Measurements from ENCODE around the gene ZNF554.

ZNF554 gene

DNA sequence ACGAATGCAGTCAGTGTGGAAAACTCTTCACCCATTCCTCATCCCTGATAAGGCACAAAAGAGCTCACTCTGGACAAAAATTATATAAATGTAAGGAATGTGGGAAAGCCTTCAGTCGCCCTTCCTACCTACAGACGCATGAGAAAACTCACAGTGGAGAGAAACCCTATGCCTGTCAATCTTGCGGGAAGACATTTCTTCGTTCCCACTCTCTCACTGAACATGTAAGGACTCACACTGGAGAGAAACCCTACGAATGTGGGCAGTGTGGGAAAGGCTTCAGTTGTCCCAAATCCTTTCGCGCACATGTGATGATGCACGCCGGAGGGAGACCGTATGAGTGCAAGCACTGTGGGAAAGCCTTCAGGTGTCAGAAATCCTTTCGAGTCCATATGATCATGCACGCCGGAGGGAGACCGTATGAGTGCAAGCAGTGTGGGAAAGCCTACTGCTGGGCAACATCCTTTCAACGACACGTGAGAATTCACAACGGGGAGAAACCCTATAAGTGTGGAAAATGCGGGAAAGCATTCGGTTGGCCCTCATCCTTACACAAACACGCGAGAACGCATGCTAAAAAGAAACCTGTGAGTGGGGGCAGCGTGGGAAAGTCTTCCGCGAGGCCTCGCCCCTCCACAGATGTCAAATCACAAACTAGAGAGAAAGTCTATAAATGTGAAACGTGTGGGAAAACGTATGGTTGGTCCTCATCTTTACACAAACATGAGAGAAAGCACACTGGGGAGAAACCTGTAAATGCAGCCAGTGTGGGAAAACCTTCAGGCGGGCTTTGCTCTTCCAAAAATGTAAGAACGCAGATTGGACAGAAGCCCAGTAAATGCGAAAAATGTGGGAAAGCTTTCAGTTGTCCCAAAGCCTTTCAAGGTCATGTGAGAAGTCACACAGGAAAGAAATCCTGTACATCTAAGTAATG is 58.0 kb downstream of the ZNF554 start:
- DNase-seq, result no peak

DNA sequence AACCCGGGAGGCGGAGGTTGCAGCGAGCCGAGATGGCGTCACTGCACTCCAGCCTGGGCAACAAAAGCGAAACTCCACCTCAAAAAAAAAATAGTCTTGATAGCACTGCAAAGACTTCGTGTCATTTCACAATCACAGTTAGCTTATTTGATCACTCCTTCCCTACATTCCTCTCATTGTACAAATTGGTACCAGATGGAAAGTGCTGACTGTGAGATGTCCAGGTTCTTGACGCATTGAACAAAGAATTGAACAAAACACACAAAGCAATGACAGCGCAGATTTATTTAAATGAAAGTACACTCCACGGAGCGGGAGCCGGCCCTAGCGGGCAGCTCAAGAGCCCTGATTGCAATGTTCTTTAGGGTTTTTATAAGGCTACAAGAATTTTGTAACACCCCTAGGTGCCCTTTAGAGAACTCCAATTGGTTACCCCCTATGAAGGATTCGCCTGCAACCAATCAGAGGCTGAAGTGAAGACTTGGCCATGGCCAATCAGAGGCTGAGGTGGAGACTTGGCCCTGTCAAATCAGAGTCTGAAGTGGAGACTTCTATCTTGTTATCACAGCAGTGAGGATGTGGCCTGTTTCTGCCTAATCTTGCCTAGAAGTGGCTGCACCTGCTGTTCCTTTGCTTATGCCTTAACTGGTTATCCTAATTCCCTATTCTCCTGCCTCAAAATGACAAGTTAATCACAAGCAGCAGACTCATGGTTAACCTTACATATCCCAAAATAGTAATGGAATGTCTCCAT is 64.2 kb downstream of the ZNF554 start:
- no peak for DNase-seq

DNA sequence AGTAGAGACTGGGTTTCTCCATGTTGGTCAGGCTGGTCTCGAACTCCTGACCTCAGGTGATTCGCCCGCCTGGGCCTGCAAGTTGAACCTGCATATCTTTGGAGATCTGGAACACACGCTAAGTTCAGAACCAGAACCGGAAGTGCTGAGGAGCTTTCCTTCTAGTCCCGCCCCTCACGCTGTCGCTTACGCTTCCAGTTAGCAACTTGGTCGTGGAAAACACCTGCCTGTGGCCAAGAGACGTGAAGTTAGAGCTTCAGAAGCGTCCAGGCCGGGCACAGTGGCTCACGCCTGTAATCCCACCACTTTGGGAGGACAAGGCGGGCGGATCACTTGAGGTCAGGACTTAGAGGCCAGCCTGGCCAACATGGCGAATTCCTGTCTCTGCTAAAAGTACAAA is 66.1 kb downstream of the ZNF554 start:
- DNase-seq, result no peak

Measured in activated gamma-delta T cell treated with Interleukin-2 at 50 U/mL for 16 hours (primary cell).